ENCODE results near the gene CADM2. TPM values are rescaled to one million over a fixed set of nuclear protein-coding genes. Genes with fewer than 3 reads are reported as not detected.

Gene CADM2
- total and polyA plus RNA-seq, 2 donors (not counting 3 experiments of a cell fraction or from before 2014, with no cell fraction given) = not detected

DNA sequence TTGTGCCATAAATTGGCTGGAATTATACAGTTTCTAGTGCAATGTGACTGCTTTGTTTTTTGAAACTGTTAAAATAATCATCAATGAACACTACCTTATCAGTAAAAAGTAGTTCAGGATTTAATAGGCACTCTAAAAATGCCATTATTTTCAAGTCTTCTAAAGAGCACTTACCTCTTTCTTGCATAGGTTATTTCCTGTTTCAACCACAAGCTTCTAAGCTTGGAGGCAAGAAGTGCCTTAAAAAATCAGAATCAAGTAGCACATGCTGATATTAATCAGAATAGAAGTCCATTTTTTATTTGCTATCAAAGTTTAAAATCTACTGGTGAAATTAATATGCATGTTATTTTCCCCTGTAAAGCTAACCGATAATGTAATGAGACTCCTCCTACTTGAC lies 991.6 kb downstream of the CADM2 start:
- Histone ChIP-seq H4K20me1 (replicated peaks; ENCODE audit: control insufficient read depth, extremely low read depth, insufficient read depth, low read length) (no peaks in the 10 kb centered on the region), H2AFZ (ENCODE audit: low read depth, low read length) (no peak overlapping the region), H3K9me3 (replicated peaks; ENCODE audit: control insufficient read depth, insufficient read depth, low read length) (no peaks in the 10 kb centered on the region), H3K27ac (ENCODE audit: insufficient read depth, low read depth, low read length) (no peak overlapping the region), H3K4me1 (ENCODE audit: control insufficient read depth, extremely low read depth, insufficient read depth, low read length) (no peaks in the 10 kb centered on the region), H3K79me2 (ENCODE audit: control insufficient read depth, insufficient read depth, low read length) (no peaks in the 10 kb centered on the region), H3K36me3 (ENCODE audit: control insufficient read depth in 2 of 2, extremely low read depth in 1 of 2, insufficient read depth in 2 of 2, low read length in 2 of 2) (no peaks in the 10 kb centered on the region), H3K4me3 (replicated peaks in 1 of 3; ENCODE audit: insufficient read depth in 1 of 3, low read depth in 1 of 3, low read length in 3 of 3) (no peak overlapping the region), H3K27me3 (ENCODE audit: control insufficient read depth in 2 of 2, insufficient read depth in 2 of 2, low read length in 2 of 2) (no peaks in the 10 kb centered on the region), H3K9me1 (replicated peaks; ENCODE audit: control insufficient read depth, extremely low read depth, insufficient read depth, low read length) (no peaks in the 10 kb centered on the region), H3K9ac (replicated peaks; ENCODE audit: extremely low read depth, insufficient read depth, low read length) (no peak overlapping the region), H3K4me2 (ENCODE audit: insufficient read depth, low read length) (no peak overlapping the region)
- POLR2A ChIA-PET = no interaction called here
- BruUV-seq (replicated peaks) = no TSS peak
- TF ChIP-seq MYC (IDR thresholded peaks at IDR 0.05; ENCODE audit: low read depth, low read length) = no peak
- CTCF ChIA-PET = no interaction called here
- intact Hi-C loops (cut with micrococcal nuclease) (no loop called here), dilution Hi-C loops (cut with MboI; ENCODE audit: extremely low pct_ligation_motif_present, low sequenced_read_pairs) (no loop called here)
- no peak for FAIRE-seq
- DNase-seq (ENCODE audit: low read depth, low spot score) = no peak

DNA sequence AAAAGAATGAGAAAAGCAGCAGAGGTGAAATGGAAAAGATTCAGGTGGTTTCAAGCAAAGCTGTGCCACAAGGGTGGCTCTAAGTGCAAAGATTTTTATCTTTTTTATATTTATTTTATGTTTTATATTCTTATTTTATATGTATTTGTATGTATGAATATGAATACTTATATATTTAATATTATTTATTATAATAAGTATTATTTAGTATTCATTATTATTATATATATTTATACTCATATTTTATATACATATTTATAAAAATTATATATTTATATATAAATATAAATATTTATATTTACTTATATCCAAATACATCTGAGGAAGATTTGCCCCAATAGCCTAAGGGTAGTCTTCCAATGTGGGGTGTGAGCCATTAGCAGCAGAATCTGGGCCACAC lies 1002.0 kb downstream of the CADM2 start:
- POLR2A ChIA-PET = no interaction called here

More for the DNA sequence above, 1002.0 kb downstream of the CADM2 start:
- intact Hi-C loops (cut with micrococcal nuclease) (no loop called here), dilution Hi-C loops (cut with MboI; ENCODE audit: extremely low pct_ligation_motif_present, low sequenced_read_pairs) (no loop called here)
- Histone ChIP-seq H4K20me1 (replicated peaks; ENCODE audit: control insufficient read depth, extremely low read depth, insufficient read depth, low read length) (no peaks in the 10 kb centered on the region), H3K4me2 (ENCODE audit: insufficient read depth, low read length) (no peak overlapping the region), H3K4me1 (ENCODE audit: control insufficient read depth, extremely low read depth, insufficient read depth, low read length) (no peaks in the 10 kb centered on the region), H3K36me3 (ENCODE audit: control insufficient read depth in 2 of 2, extremely low read depth in 1 of 2, insufficient read depth in 2 of 2, low read length in 2 of 2) (no peaks in the 10 kb centered on the region), H3K9me1 (replicated peaks; ENCODE audit: control insufficient read depth, extremely low read depth, insufficient read depth, low read length) (no peaks in the 10 kb centered on the region), H2AFZ (ENCODE audit: low read depth, low read length) (no peak overlapping the region), H3K27ac (ENCODE audit: insufficient read depth, low read depth, low read length) (no peak overlapping the region), H3K79me2 (ENCODE audit: control insufficient read depth, insufficient read depth, low read length) (no peaks in the 10 kb centered on the region), H3K9ac (replicated peaks; ENCODE audit: extremely low read depth, insufficient read depth, low read length) (no peak overlapping the region), H3K4me3 (replicated peaks in 1 of 3; ENCODE audit: insufficient read depth in 1 of 3, low read depth in 1 of 3, low read length in 3 of 3) (no peak overlapping the region), H3K27me3 (ENCODE audit: control insufficient read depth in 2 of 2, insufficient read depth in 2 of 2, low read length in 2 of 2) (no peaks in the 10 kb centered on the region), H3K9me3 (replicated peaks; ENCODE audit: control insufficient read depth, insufficient read depth, low read length) (no peaks in the 10 kb centered on the region)
- CTCF ChIA-PET = no interaction called here
- FAIRE-seq (no peak), DNase-seq (ENCODE audit: low read depth, low spot score) (no peak)
- BruUV-seq (replicated peaks) = no TSS peak
- no peak for TF ChIP-seq EZH2 (IDR thresholded peaks at IDR 0.05; ENCODE audit: borderline replicate concordance, low read depth, low read length, severe bottlenecking)
- TF ChIP-seq MAX (IDR thresholded peaks at IDR 0.05; ENCODE audit: insufficient read depth, insufficient read length) = no peak
- TF ChIP-seq MYC (IDR thresholded peaks at IDR 0.05; ENCODE audit: low read depth, low read length) = no peak
- TF ChIP-seq POLR2AphosphoS5 (IDR thresholded peaks at IDR 0.05; ENCODE audit: insufficient read depth, low read depth, low read length) = no peak
- no peak for TF ChIP-seq JUN (IDR thresholded peaks at IDR 0.05; ENCODE audit: borderline replicate concordance, insufficient read depth, insufficient read length, low read depth)
- no peak for TF ChIP-seq POLR2A (IDR thresholded peaks at IDR 0.05; ENCODE audit: low read depth, low read length)
- TF ChIP-seq CTCF (IDR thresholded peaks at IDR 0.05; ENCODE audit: extremely low read depth in 1 of 2, insufficient read depth in 1 of 2, low read depth in 1 of 2, low read length in 2 of 2) = no peak
- no peak for TF ChIP-seq FOS (IDR thresholded peaks at IDR 0.05; ENCODE audit: borderline replicate concordance, insufficient read depth, low read length)
- TF ChIP-seq GATA2 (IDR thresholded peaks at IDR 0.05; ENCODE audit: insufficient read depth, insufficient read length, low read depth, low read length) = no peak
